Measurements from ENCODE around the gene SRSF7. TPM values are rescaled to one million over a fixed set of nuclear protein-coding genes. Genes with fewer than 3 reads are reported as not detected.

The SRSF7 gene
- total and polyA plus RNA-seq, 2 donors from 2014 or later: 74.1 to 123 TPM

GRCh38 chr2:38697116-38697840, 53.9 kb downstream of the SRSF7 start:
- no peaks in the 10 kb centered on the region for H3K9me3 ChIP-seq (ENCODE audit: control insufficient read depth in 2 of 3, insufficient read depth in 1 of 3, low read length in 3 of 3)
- no peak overlapping the region for H3K27ac ChIP-seq (ENCODE audit: low read depth in 2 of 2, low read length in 2 of 2)
- TF ChIP-seq CTCF (IDR thresholded peaks at IDR 0.05; ENCODE audit: borderline replicate concordance, extremely low read depth, insufficient read depth): no peak
- peaks cover 0 to 10% (median 0%) of the 10 kb centered on the region in 3 donors for H3K36me3 ChIP-seq (ENCODE audit: control insufficient read depth in 2 of 3, insufficient read depth in 3 of 3, low read length in 3 of 3)
- H3K4me1 ChIP-seq (ENCODE audit: control insufficient read depth in 2 of 3, insufficient read depth in 2 of 3, low read depth in 1 of 3, low read length in 3 of 3): no peaks in the 10 kb centered on the region
- DNase-seq (no peak), FAIRE-seq (no peak)
- no peak overlapping the region for H3K9ac ChIP-seq (ENCODE audit: low read length in 3 of 3)
- no peaks in the 10 kb centered on the region for H3K27me3 ChIP-seq (ENCODE audit: control insufficient read depth, insufficient read depth, low read length)
- H3K4me3 ChIP-seq (ENCODE audit: low read length in 3 of 3): no peak overlapping the region
- intact Hi-C loops (cut with DNase I): no loop called here

Other genes starting within 250 kb of the SRSF7 start
- gene HNRNPLL, start 148.4 kb downstream of the SRSF7 start, total RNA-seq: 51.0 TPM
- 15.5 TPM for gene HNRNPLL, start 148.4 kb downstream of the SRSF7 start, polyA plus RNA-seq (ENCODE audit: insufficient read depth, low read depth, low replicate concordance)
- 17.9 TPM for gene GALM, start 85.2 kb downstream of the SRSF7 start, total RNA-seq
- 79.9 TPM for gene GALM, start 85.2 kb downstream of the SRSF7 start, polyA plus RNA-seq (ENCODE audit: insufficient read depth, low read depth, low replicate concordance)
- 11.0 TPM for gene GEMIN6, start 26.8 kb upstream of the SRSF7 start, total RNA-seq
- 24.7 TPM for gene GEMIN6, start 26.8 kb upstream of the SRSF7 start, polyA plus RNA-seq (ENCODE audit: insufficient read depth, low read depth, low replicate concordance)
- 20.7 TPM for gene DHX57, start 124.6 kb upstream of the SRSF7 start, total RNA-seq
- gene DHX57, start 124.6 kb upstream of the SRSF7 start, polyA plus RNA-seq (ENCODE audit: insufficient read depth, low read depth, low replicate concordance): 6.9 TPM
- 29.6 TPM for gene MORN2, start 124.6 kb upstream of the SRSF7 start, total RNA-seq
- 121 TPM for gene MORN2, start 124.6 kb upstream of the SRSF7 start, polyA plus RNA-seq (ENCODE audit: insufficient read depth, low read depth, low replicate concordance)
- gene ARHGEF33, start 138.5 kb upstream of the SRSF7 start, total RNA-seq: 2.3 TPM
- 2.4 TPM for gene ARHGEF33, start 138.5 kb upstream of the SRSF7 start, polyA plus RNA-seq (ENCODE audit: insufficient read depth, low read depth, low replicate concordance)